CD14-positive monocyte (primary cell): Measurements from ENCODE around the gene EBF3. TPM values are rescaled to one million over a fixed set of nuclear protein-coding genes. Genes with fewer than 3 reads are reported as not detected.

ENCODE experiments used
- DNase-seq, 3 donors: peaks; one replicate each; pipeline ENCODE4 v3.0.0-alpha.2; 2011 to 2022
- H2AFZ ChIP-seq: 2 replicates; pipeline ENCODE4 v1.6.0; 2012; ENCODE audit warnings: mild to moderate bottlenecking, low read depth, low read length, inconsistent platforms; ENCODE audit not compliant: insufficient read depth, poor library complexity, severe bottlenecking
- H3K27ac ChIP-seq, 2 donors: 1 replicate in 1 of 2; 2 replicates in 1 of 2; pipeline ENCODE4 v1.5.1; 2012 to 2013; ENCODE audit warnings: low read length in 2 of 2, control low read depth in 1 of 2, inconsistent platforms in 1 of 2, low read depth in 1 of 2, mild to moderate bottlenecking in 1 of 2
- H3K27me3 ChIP-seq, 2 donors: one replicate each; pipeline versions ENCODE4 v1.6.0 to v1.6.1; 2011 to 2013; ENCODE audit warnings: low read length in 2 of 2; ENCODE audit not compliant: control insufficient read depth in 2 of 2, insufficient read depth in 2 of 2
- H3K36me3 ChIP-seq, 2 donors: replicated peaks in 1 of 2; 1 replicate in 1 of 2; 2 replicates in 1 of 2; pipeline versions ENCODE4 v1.5.1 to v1.6.1; 2012 to 2013; ENCODE audit warnings: low read length in 2 of 2, control low read depth in 1 of 2, inconsistent platforms in 1 of 2, mild to moderate bottlenecking in 1 of 2; ENCODE audit not compliant: insufficient read depth in 2 of 2, control insufficient read depth in 1 of 2
- H3K4me1 ChIP-seq, 2 donors: 1 replicate in 1 of 2; 2 replicates in 1 of 2; pipeline versions ENCODE4 v1.5.1 to v1.6.1; 2012 to 2013; ENCODE audit warnings: low read length in 2 of 2, control low read depth in 1 of 2, inconsistent platforms in 1 of 2, mild to moderate bottlenecking in 1 of 2, moderate library complexity in 1 of 2; ENCODE audit not compliant: insufficient read depth in 2 of 2, control insufficient read depth in 1 of 2
- H3K4me2 ChIP-seq: replicated peaks from 2 replicates; pipeline ENCODE3; 2012; ENCODE audit warnings: low read length, moderate library complexity, mild to moderate bottlenecking; ENCODE audit not compliant: poor library complexity, severe bottlenecking; ENCODE audit errors: extremely low read depth
- H3K4me3 ChIP-seq, 3 experiments: fragments of 200-600 bp in 1 of 3; sonication (generic) in 1 of 3; replicated peaks in 1 of 3; 1 replicate in 2 of 3; 2 replicates in 1 of 3; pipeline ENCODE4 v1.5.1; 2011 to 2013; ENCODE audit warnings: low read length in 3 of 3, mild to moderate bottlenecking in 3 of 3, control low read depth in 2 of 3, low read depth in 2 of 3, inconsistent platforms in 1 of 3, moderate library complexity in 1 of 3
- H3K79me2 ChIP-seq: 2 replicates; pipeline ENCODE4 v1.6.0; 2012; ENCODE audit warnings: mild to moderate bottlenecking, control low read depth, inconsistent platforms, low read length, moderate library complexity; ENCODE audit not compliant: insufficient read depth
- H3K9ac ChIP-seq: 2 replicates; pipeline ENCODE4 v1.6.0; 2017; ENCODE audit warnings: low read length, mild to moderate bottlenecking; ENCODE audit not compliant: insufficient read depth, poor library complexity, severe bottlenecking
- H3K9me3 ChIP-seq, 2 donors: replicated peaks in 1 of 2; 1 replicate in 1 of 2; 2 replicates in 1 of 2; pipeline versions ENCODE4 v1.5.1 to v1.6.1; 2012 to 2013; ENCODE audit warnings: low read length in 2 of 2, control low read depth in 1 of 2; ENCODE audit not compliant: control insufficient read depth in 1 of 2, insufficient read depth in 1 of 2
- H4K20me1 ChIP-seq: 2 replicates; pipeline ENCODE4 v1.6.0; 2012; ENCODE audit warnings: mild to moderate bottlenecking, low read length, control low read depth, moderate library complexity; ENCODE audit not compliant: insufficient read depth
- H3K27ac Mint-ChIP-seq, 7 donors: one replicate each; pipeline ENCODE4 v1.8.0; 2020; ENCODE audit warnings: mild to moderate bottlenecking in 7 of 7, mixed read lengths in 7 of 7, moderate library complexity in 6 of 7, inconsistent platforms in 2 of 7
- H3K27me3 Mint-ChIP-seq, 3 donors: one replicate each; pipeline ENCODE4 v1.8.0; 2021 to 2022; ENCODE audit warnings: low read depth in 3 of 3, mild to moderate bottlenecking in 3 of 3, mixed read lengths in 3 of 3, moderate library complexity in 3 of 3, inconsistent platforms in 1 of 3
- H3K36me3 Mint-ChIP-seq, 2 donors: one replicate each; pipeline ENCODE4 v1.8.0; 2020; ENCODE audit warnings: mixed read lengths in 2 of 2, inconsistent platforms in 1 of 2, mild to moderate bottlenecking in 1 of 2
- H3K4me1 Mint-ChIP-seq: one replicate; pipeline ENCODE4 v1.8.0; 2020; ENCODE audit warnings: mild to moderate bottlenecking, mixed read lengths
- H3K4me3 Mint-ChIP-seq, 2 donors: one replicate each; pipeline ENCODE4 v1.8.0; 2020; ENCODE audit warnings: mild to moderate bottlenecking in 2 of 2, mixed read lengths in 2 of 2, moderate library complexity in 1 of 2
- H3K9me3 Mint-ChIP-seq, 7 donors: one replicate each; pipeline ENCODE4 v1.8.0; 2020 to 2022; ENCODE audit warnings: mixed read lengths in 7 of 7, mild to moderate bottlenecking in 6 of 7, moderate library complexity in 6 of 7, inconsistent platforms in 2 of 7
- WGBS: methylation state at CpG from one replicate; pipeline ENCODE4 v1.1.5; 2013; ENCODE audit warnings: missing lambda C conversion rate; ENCODE audit not compliant: insufficient coverage; 5-methylcytosine and 5-hydroxymethylcytosine counted together
- intact Hi-C, 2 donors: fragments of 100-400 bp; cut with micrococcal nuclease; formaldehyde crosslinking; loops; one replicate each; pipeline versions ENCODE4 v1.15.0 to v1.15.1; 2023
- polyA plus RNA-seq, 3 donors: library from polyadenylated mRNA; depleted of rRNA in 1 of 3; unstranded in 2 of 3; stranded (reverse) in 1 of 3; fragments of 300-500 nt in 2 of 3; fragments of >200 nt in 1 of 3; fragmentation: Illumina TruSeq in 2 of 3; gene quantifications; 1 replicate in 2 of 3; 2 replicates in 1 of 3; pipeline ENCODE4 v1.2.3, GENCODE V29; 2012 to 2021
- TF ChIP-seq, protein P1 (sequence below): fragments of 200-600 bp; IDR thresholded peaks from one replicate; pipeline ENCODE4 v1.8.0; 2022; ENCODE audit warnings: antibody characterized with exemption, mild to moderate bottlenecking

EBF3 gene
- polyA plus RNA-seq, 3 donors, result not detected

GRCh38 chr10:129891806-129892205, 72.3 kb downstream of the EBF3 start:
- H3K79me2 ChIP-seq, result no peaks in the 10 kb centered on the region
- DNase-seq, result no peak
- Mint-ChIP-seq H3K9me3 (peaks cover 0 to 1% (median 0%) of the 10 kb centered on the region in 7 donors), H3K36me3 (no peaks in the 10 kb centered on the region), H3K4me1 (no peaks in the 10 kb centered on the region), H3K4me3 (no peak overlapping the region), H3K27ac (no peak overlapping the region), H3K27me3 (peaks cover 0 to 4% (median 4%) of the 10 kb centered on the region in 3 donors)
- no peaks in the 10 kb centered on the region for H3K4me1 ChIP-seq
- no peaks in the 10 kb centered on the region for H4K20me1 ChIP-seq
- WGBS, result 84% methylated on average over 8 of the region's 13 CpGs
- no peaks in the 10 kb centered on the region for H3K36me3 ChIP-seq
- H3K4me2 ChIP-seq, result no peak overlapping the region
- no peak overlapping the region for H3K4me3 ChIP-seq
- no peak overlapping the region for H3K9ac ChIP-seq
- H3K9me3 ChIP-seq, result no peaks in the 10 kb centered on the region
- no peaks in the 10 kb centered on the region for H3K27me3 ChIP-seq
- TF ChIP-seq, protein P1, sequence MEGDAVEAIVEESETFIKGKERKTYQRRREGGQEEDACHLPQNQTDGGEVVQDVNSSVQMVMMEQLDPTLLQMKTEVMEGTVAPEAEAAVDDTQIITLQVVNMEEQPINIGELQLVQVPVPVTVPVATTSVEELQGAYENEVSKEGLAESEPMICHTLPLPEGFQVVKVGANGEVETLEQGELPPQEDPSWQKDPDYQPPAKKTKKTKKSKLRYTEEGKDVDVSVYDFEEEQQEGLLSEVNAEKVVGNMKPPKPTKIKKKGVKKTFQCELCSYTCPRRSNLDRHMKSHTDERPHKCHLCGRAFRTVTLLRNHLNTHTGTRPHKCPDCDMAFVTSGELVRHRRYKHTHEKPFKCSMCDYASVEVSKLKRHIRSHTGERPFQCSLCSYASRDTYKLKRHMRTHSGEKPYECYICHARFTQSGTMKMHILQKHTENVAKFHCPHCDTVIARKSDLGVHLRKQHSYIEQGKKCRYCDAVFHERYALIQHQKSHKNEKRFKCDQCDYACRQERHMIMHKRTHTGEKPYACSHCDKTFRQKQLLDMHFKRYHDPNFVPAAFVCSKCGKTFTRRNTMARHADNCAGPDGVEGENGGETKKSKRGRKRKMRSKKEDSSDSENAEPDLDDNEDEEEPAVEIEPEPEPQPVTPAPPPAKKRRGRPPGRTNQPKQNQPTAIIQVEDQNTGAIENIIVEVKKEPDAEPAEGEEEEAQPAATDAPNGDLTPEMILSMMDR, result no peak
- H3K27ac ChIP-seq, result no peak overlapping the region
- H2AFZ ChIP-seq, result no peak overlapping the region
- intact Hi-C loops, result no loop called here

GRCh38 chr10:129890170-129890569, 73.9 kb downstream of the EBF3 start:
- H3K27me3 Mint-ChIP-seq, result peaks cover 0 to 4% (median 3%) of the 10 kb centered on the region in 3 donors
- H3K9me3 Mint-ChIP-seq, result peaks cover 0 to 1% (median 0%) of the 10 kb centered on the region in 7 donors
- no peaks in the 10 kb centered on the region for H3K4me1 Mint-ChIP-seq
- Histone ChIP-seq H2AFZ (no peak overlapping the region), H3K36me3 (no peaks in the 10 kb centered on the region), H3K79me2 (no peaks in the 10 kb centered on the region), H3K4me3 (no peak overlapping the region), H3K4me1 (no peaks in the 10 kb centered on the region), H4K20me1 (no peaks in the 10 kb centered on the region), H3K27ac (no peak overlapping the region), H3K27me3 (no peaks in the 10 kb centered on the region), H3K9me3 (no peaks in the 10 kb centered on the region), H3K9ac (no peak overlapping the region), H3K4me2 (no peak overlapping the region)
- intact Hi-C loops, result no loop called here
- no peak overlapping the region for H3K4me3 Mint-ChIP-seq
- WGBS, result 95% methylated on average over 8 of the region's 15 CpGs
- no peaks in the 10 kb centered on the region for H3K36me3 Mint-ChIP-seq
- TF ChIP-seq, protein P1, result no peak
- no peak overlapping the region for H3K27ac Mint-ChIP-seq
- no peak for DNase-seq
